B cell (primary cell): Measurements from ENCODE around the gene TAC1.

Source experiments
- CTCF ChIP-seq: fragments of 200-600 bp; IDR thresholded peaks from one replicate; pipeline ENCODE4 v1.8.0; 2022; ENCODE audit warnings: antibody characterized with exemption, mild to moderate bottlenecking
- EZH2 ChIP-seq: IDR thresholded peaks from 2 replicates; pipeline ENCODE4 v1.6.1; 2012; ENCODE audit warnings: borderline replicate concordance, low read depth, mild to moderate bottlenecking, moderate library complexity, low read length; ENCODE audit not compliant: insufficient read depth, poor library complexity, severe bottlenecking

- TF ChIP-seq CTCF, result no peak
- no peak for TF ChIP-seq EZH2
These were observed 16.6 kb downstream of the TAC1 start for GRCh38 chr7:97748482-97748881.
